A549 (cell line): ENCODE data around the gene A2ML1. TPM values are rescaled to one million over a fixed set of nuclear protein-coding genes. Genes with fewer than 3 reads are reported as not detected.

Source experiments
- ATAC-seq, 2 experiments: fragments of 200-7000 bp in 1 of 2; fragments of >200 bp in 1 of 2; cut with Nextera tagmentation in 1 of 2; cut with Tn5 transposase in 1 of 2; 3 replicates each; pipeline versions ENCODE4 v1.8.0 to v1.9.1; 2018 to 2020; ENCODE audit warnings: mild to moderate bottlenecking in 1 of 2, moderate library complexity in 1 of 2
- CTCF ChIA-PET: fragments of 300-600 bp; sonication (Branson Sonifier 250); formaldehyde crosslinking; extraction: SDS; loops from one replicate; lab custom pipeline; 2021; ENCODE audit warnings: antibody characterized with exemption, inconsistent platforms; lab: Yijun Ruan, JAX
- POLR2A ChIA-PET: fragments of 350-600 bp; formaldehyde crosslinking; extraction: SDS; loops from one replicate; lab custom pipeline; 2021; ENCODE audit warnings: antibody characterized with exemption, inconsistent platforms; lab: Yijun Ruan, JAX
- DNase-seq, 2 experiments: peaks; one replicate each; pipeline versions ENCODE4 v3.0.0 to v3.0.0-alpha.2; 2011 to 2016; ENCODE audit warnings: low read depth in 1 of 2, low spot score in 1 of 2
- FAIRE-seq: peaks from 2 replicates; lab custom pipeline; 2011; peaks lifted over from hg19 to GRCh38; lab: Jason Lieb, UNC
- H3K27ac ChIP-seq, 2 experiments: fragments of >200 bp; sonication (Bioruptor Twin); formaldehyde crosslinking; 3 replicates each; pipeline ENCODE4 v1.5.1; 2016 to 2017
- H3K4me1 ChIP-seq: fragments of >200 bp; sonication (Bioruptor Twin); formaldehyde crosslinking; 3 replicates; pipeline ENCODE4 v1.6.1; 2016
- H3K4me2 ChIP-seq: fragments of >200 bp; sonication (Bioruptor Twin); formaldehyde crosslinking; 3 replicates; pipeline ENCODE4 v1.6.1; 2016
- H3K4me3 ChIP-seq: fragments of >200 bp; sonication (Bioruptor Twin); formaldehyde crosslinking; 3 replicates; pipeline ENCODE4 v1.5.1; 2016
- H3K9me3 ChIP-seq: fragments of >200 bp; sonication (Bioruptor Twin); formaldehyde crosslinking; 3 replicates; pipeline ENCODE4 v1.6.1; 2016
- ATOH8 ChIP-seq: fragments of 250-450 bp; sonication (Bioruptor Pico); IDR thresholded peaks from 2 replicates; pipeline ENCODE4 v1.5.0; 2020; ENCODE audit warnings: low read depth, mild to moderate bottlenecking, moderate library complexity
- BHLHE40 ChIP-seq: IDR thresholded peaks from 2 replicates; pipeline ENCODE4 v1.6.1; 2012; ENCODE audit warnings: low read depth, low read length, inconsistent platforms
- CBX2 ChIP-seq: fragments of 200-600 bp; sonication (generic); IDR thresholded peaks from 2 replicates; pipeline ENCODE4 v1.6.1; 2016; ENCODE audit warnings: low read depth, mild to moderate bottlenecking, borderline replicate concordance
- CBX8 ChIP-seq: fragments of 200-600 bp; sonication (generic); IDR thresholded peaks from 2 replicates; pipeline ENCODE4 v1.6.1; 2016
- CTCF ChIP-seq: fragments of >200 bp; sonication (Bioruptor Twin); formaldehyde crosslinking; IDR thresholded peaks from 3 replicates; pipeline ENCODE4 v1.5.1; 2016
- EHMT2 ChIP-seq: fragments of 200-600 bp; sonication (generic); IDR thresholded peaks from 2 replicates; pipeline ENCODE4 v1.6.1; 2016; ENCODE audit warnings: antibody characterized with exemption, low read depth, mild to moderate bottlenecking, moderate library complexity
- EP300 ChIP-seq, 2 experiments: fragments of >200 bp; sonication (Bioruptor Twin); formaldehyde crosslinking; IDR thresholded peaks; 2 replicates in 1 of 2; 3 replicates in 1 of 2; pipeline ENCODE4 v1.6.1; 2016 to 2017
- FOSL2 ChIP-seq, 2 experiments: fragments of 450-650 bp in 1 of 2; fragments of >200 bp in 1 of 2; sonication (Bioruptor Twin) in 1 of 2; formaldehyde crosslinking; IDR thresholded peaks; 2 replicates each; pipeline versions ENCODE4 v1.5.0 to v1.6.1; 2016 to 2020; ENCODE audit warnings: mild to moderate bottlenecking in 1 of 2, moderate library complexity in 1 of 2
- HDAC2 ChIP-seq: fragments of 200-600 bp; sonication (generic); IDR thresholded peaks from 2 replicates; pipeline ENCODE4 v1.6.1; 2016
- HES2 ChIP-seq: fragments of >200 bp; sonication (Bioruptor Twin); formaldehyde crosslinking; IDR thresholded peaks from 2 replicates; pipeline ENCODE4 v1.6.1; 2016
- HEYL ChIP-seq: fragments of 250-450 bp; sonication (Bioruptor Pico); IDR thresholded peaks from 2 replicates; pipeline ENCODE4 v1.8.0; 2021; ENCODE audit warnings: mild to moderate bottlenecking, moderate library complexity
- HOXA7 ChIP-seq: fragments of 250-450 bp; sonication (Bioruptor Pico); IDR thresholded peaks from 2 replicates; pipeline ENCODE4 v1.5.0; 2020; ENCODE audit warnings: mild to moderate bottlenecking, moderate library complexity
- HOXB5 ChIP-seq: fragments of 250-450 bp; sonication (Bioruptor Pico); IDR thresholded peaks from 2 replicates; pipeline ENCODE4 v1.5.0; 2020; ENCODE audit warnings: mild to moderate bottlenecking, moderate library complexity
- JUN ChIP-seq, 2 experiments: fragments of >200 bp; sonication (Bioruptor Twin); formaldehyde crosslinking; IDR thresholded peaks; 2 replicates in 1 of 2; 3 replicates in 1 of 2; pipeline ENCODE4 v1.6.1; 2016 to 2017
- KDM1A ChIP-seq: fragments of 200-600 bp; sonication (generic); IDR thresholded peaks from 2 replicates; pipeline ENCODE4 v1.6.1; 2016; ENCODE audit warnings: low read depth, mild to moderate bottlenecking
- KDM5A ChIP-seq: fragments of 200-600 bp; sonication (generic); IDR thresholded peaks from 2 replicates; pipeline ENCODE4 v1.6.1; 2016; ENCODE audit warnings: antibody characterized with exemption, mild to moderate bottlenecking
- MAFK ChIP-seq: fragments of 450-650 bp; IDR thresholded peaks from 2 replicates; pipeline ENCODE4 v1.6.1; 2014; ENCODE audit not compliant: partially characterized antibody
- MYC ChIP-seq: IDR thresholded peaks from 2 replicates; pipeline ENCODE4 v1.6.1; 2012; ENCODE audit warnings: mild to moderate bottlenecking, inconsistent platforms, low read length, improper control_type of control experiment, borderline replicate concordance
- NPAS2 ChIP-seq: fragments of 250-450 bp; sonication (Bioruptor Pico); IDR thresholded peaks from 2 replicates; pipeline ENCODE4 v1.8.0; 2022; ENCODE audit warnings: mild to moderate bottlenecking, moderate library complexity, borderline replicate concordance
- PHF8 ChIP-seq: fragments of 200-600 bp; sonication (generic); IDR thresholded peaks from 2 replicates; pipeline ENCODE4 v1.6.1; 2016; ENCODE audit warnings: low read depth, mild to moderate bottlenecking, antibody characterized with exemption, moderate library complexity, borderline replicate concordance
- POLR2AphosphoS2 ChIP-seq: conservative IDR thresholded peaks from 2 replicates; pipeline ENCODE4 v1.6.1; 2012; ENCODE audit warnings: low read length, improper control_type of control experiment, inconsistent platforms
- RAD21 ChIP-seq, 2 experiments: fragments of >200 bp in 1 of 2; sonication (Bioruptor Twin) in 1 of 2; formaldehyde crosslinking in 1 of 2; IDR thresholded peaks in 1 of 2; conservative IDR thresholded peaks in 1 of 2; 2 replicates in 1 of 2; 3 replicates in 1 of 2; pipeline ENCODE4 v1.6.1; 2012 to 2018; ENCODE audit warnings: inconsistent platforms in 1 of 2
- RARB ChIP-seq: fragments of 250-450 bp; sonication (Bioruptor Pico); IDR thresholded peaks from 2 replicates; pipeline ENCODE4 v1.8.0; 2021; ENCODE audit warnings: mild to moderate bottlenecking, moderate library complexity
- RCOR1 ChIP-seq: fragments of 150-350 bp; IDR thresholded peaks from 2 replicates; pipeline ENCODE4 v1.6.1; 2014; ENCODE audit warnings: antibody characterized with exemption, low read length, low read depth
- SMC3 ChIP-seq: fragments of >200 bp; sonication (Bioruptor Twin); formaldehyde crosslinking; IDR thresholded peaks from 3 replicates; pipeline ENCODE4 v1.6.1; 2018; ENCODE audit warnings: inconsistent platforms
- SREBF2 ChIP-seq: fragments of 450-650 bp; IDR thresholded peaks from 2 replicates; pipeline ENCODE4 v1.6.1; 2014; ENCODE audit warnings: mild to moderate bottlenecking, moderate library complexity
- TP53 ChIP-seq: fragments of 250-450 bp; sonication (Bioruptor Pico); IDR thresholded peaks from 2 replicates; pipeline ENCODE4 v1.5.0; 2021; ENCODE audit warnings: mild to moderate bottlenecking, moderate library complexity
- ZC3H11A ChIP-seq: fragments of 450-650 bp; IDR thresholded peaks from 2 replicates; pipeline ENCODE4 v1.6.1; 2014; ENCODE audit warnings: antibody characterized with exemption, mild to moderate bottlenecking
- ZFP36 ChIP-seq: fragments of 450-650 bp; IDR thresholded peaks from 2 replicates; pipeline ENCODE4 v1.6.1; 2014; ENCODE audit warnings: borderline replicate concordance; ENCODE audit not compliant: partially characterized antibody
- ZNF302 ChIP-seq: fragments of 250-450 bp; sonication (Bioruptor Pico); IDR thresholded peaks from 2 replicates; pipeline ENCODE4 v1.9.0; 2021; ENCODE audit warnings: inconsistent platforms, mild to moderate bottlenecking, moderate library complexity
- ZSCAN20 ChIP-seq: fragments of 250-450 bp; sonication (Bioruptor Pico); IDR thresholded peaks from 2 replicates; pipeline ENCODE4 v1.8.0; 2022; ENCODE audit warnings: mild to moderate bottlenecking, moderate library complexity
- WGBS: methylation state at CpG from one replicate; pipeline ENCODE4 v1.1.6; 2017; ENCODE audit errors: missing lambda C conversion rate; 5-methylcytosine and 5-hydroxymethylcytosine counted together
- polyA plus RNA-seq, 4 experiments: library from polyadenylated mRNA; depleted of rRNA in 3 of 4; stranded (reverse); fragments of >200 nt; fragmentation: RNase III in 1 of 4; extraction: RNeasy Plus Mini Kit Qiagen cat#74134 plus additional on column Dnase treatment in 1 of 4; gene quantifications; 2 replicates in 3 of 4; 3 replicates in 1 of 4; pipeline ENCODE4 v1.2.3, GENCODE V29; 2011 to 2017
- TF ChIP-seq, protein P1 (sequence below): IDR thresholded peaks from 2 replicates; pipeline ENCODE4 v1.6.1; 2012; ENCODE audit warnings: low read depth, borderline replicate concordance

The A2ML1 gene
- polyA plus RNA-seq, 2 of the 4 experiments (the other 2 are of a cell fraction), result not detected

DNA sequence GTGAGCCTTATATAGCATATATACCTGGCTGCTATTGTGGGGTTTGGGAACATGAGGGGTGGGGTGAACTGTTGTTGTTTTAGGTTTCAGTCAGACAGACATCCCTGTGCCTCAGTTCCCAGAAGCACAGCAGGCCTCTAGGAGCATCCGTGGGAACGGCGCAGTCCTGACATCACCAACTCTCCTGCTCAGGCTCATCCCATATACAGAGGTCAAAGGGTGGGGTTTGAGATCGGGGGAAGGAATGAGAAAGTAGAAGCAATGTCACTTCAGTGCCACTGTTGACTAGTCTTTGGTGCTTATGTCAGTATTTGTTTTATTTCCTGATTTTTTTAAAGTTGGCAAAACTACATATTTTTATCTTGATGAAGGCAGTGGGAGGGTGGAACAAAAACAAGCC is 43.1 kb upstream of the A2ML1 start:
- no peak overlapping the region for H3K4me3 ChIP-seq
- no peaks in the 10 kb centered on the region for H3K4me1 ChIP-seq
- H3K27ac ChIP-seq, result no peak overlapping the region
- ChIA-PET POLR2A (no interaction called here), CTCF (interaction anchor here (1.5 to 1.6 kb wide), 2 partner anchors 10 to 111 kb away, joined by 3 to 5 read pairs; no protein-coding TSS in a partner anchor)
- 89% methylated on average over 4 of the region's 4 CpGs for WGBS
- H3K9me3 ChIP-seq, result no peaks in the 10 kb centered on the region
- no peak for TF ChIP-seq ZNF302 (CRISPR knock-in tag)
- no peak for TF ChIP-seq ATOH8 (CRISPR knock-in tag)
- TF ChIP-seq MYC, result no peak
- TF ChIP-seq SREBF2, result no peak
- no peak for TF ChIP-seq RARB
- no peak for TF ChIP-seq PHF8
- no peak for TF ChIP-seq JUN (IDR thresholded peaks at IDR 0.05)
- no peak for TF ChIP-seq CBX2
- no peak for TF ChIP-seq RCOR1
- FAIRE-seq (no peak), ATAC-seq (no peak), DNase-seq (no peak)
- H3K4me2 ChIP-seq, result no peak overlapping the region

GRCh38 chr12:8779862-8780261 is 42.6 kb upstream of the A2ML1 start:
- WGBS, result 82% methylated on average over 2 of the region's 2 CpGs

DNA sequence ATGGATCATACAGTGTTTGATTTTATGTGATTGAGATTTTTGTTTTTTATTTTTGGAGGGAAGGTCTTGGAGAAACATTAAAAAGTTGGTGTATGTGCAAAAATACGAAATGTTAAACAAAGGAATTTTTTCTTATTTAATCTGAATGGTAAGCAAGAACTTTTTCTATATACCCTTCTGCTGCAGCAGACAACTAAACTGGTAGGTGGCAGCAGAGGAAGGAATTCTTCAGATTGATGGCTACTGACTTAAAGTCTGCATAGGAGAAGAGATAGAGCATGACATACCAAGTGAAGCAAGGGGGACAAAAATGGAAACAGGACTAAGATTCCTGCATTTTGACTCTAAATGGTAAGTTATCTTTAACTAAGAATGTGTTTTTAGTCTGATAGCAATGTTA is 42.0 kb upstream of the A2ML1 start:
- ChIA-PET CTCF (interaction anchor here (0.6 to 1.6 kb wide), 4 partner anchors 107 to 175 kb away, joined by 3 to 5 read pairs (median 4); no protein-coding TSS in a partner anchor), POLR2A (no interaction called here)
- DNase-seq (peak; percentile 21 to 58), FAIRE-seq (peak; percentile 76), ATAC-seq (peak; percentile 85 to 87)
- no peak overlapping the region for H3K4me2 ChIP-seq
- 34% methylated on average over 1 of the region's 1 CpG for WGBS
- no peak for TF ChIP-seq MAFK
- TF ChIP-seq CTCF, result peak; percentile 30; the same call in 1 of the 3 replicates
- no peak for TF ChIP-seq EHMT2
- TF ChIP-seq RAD21 (conservative IDR thresholded peaks at IDR 0.05 in 1 of 2, IDR thresholded peaks at IDR 0.05 in 1 of 2), result peak; percentile 39 to 50; a peak in 3 of 5 replicates
- no peak for TF ChIP-seq HEYL (CRISPR knock-in tag)
- no peak for TF ChIP-seq BHLHE40
- peak; percentile 39; the same call in 2 of the 3 replicates for TF ChIP-seq SMC3
- no peak for TF ChIP-seq KDM5A
- no peak overlapping the region for H3K4me3 ChIP-seq
- no peak overlapping the region for H3K27ac ChIP-seq
- no peaks in the 10 kb centered on the region for H3K9me3 ChIP-seq
- no peaks in the 10 kb centered on the region for H3K4me1 ChIP-seq

More at GRCh38 chr12:8779862-8780261, 42.6 kb upstream of the A2ML1 start:
- TF ChIP-seq TP53 (CRISPR knock-in tag) (no peak), ZFP36 (no peak), HOXB5 (CRISPR knock-in tag) (no peak), CBX8 (no peak), NPAS2 (CRISPR knock-in tag) (no peak), HDAC2 (no peak), ZC3H11A (no peak), JUN (IDR thresholded peaks at IDR 0.05) (no peak), FOSL2 (IDR thresholded peaks at IDR 0.05) (no peak), FOSL2 (CRISPR knock-in tag; IDR thresholded peaks at IDR 0.05) (no peak), EP300 (IDR thresholded peaks at IDR 0.05) (no peak), HES2 (no peak), MYC (no peak), POLR2AphosphoS2 (no peak), KDM1A (no peak), EHMT2 (no peak), HOXA7 (CRISPR knock-in tag) (no peak), ZSCAN20 (no peak)
- TF ChIP-seq, protein P1, sequence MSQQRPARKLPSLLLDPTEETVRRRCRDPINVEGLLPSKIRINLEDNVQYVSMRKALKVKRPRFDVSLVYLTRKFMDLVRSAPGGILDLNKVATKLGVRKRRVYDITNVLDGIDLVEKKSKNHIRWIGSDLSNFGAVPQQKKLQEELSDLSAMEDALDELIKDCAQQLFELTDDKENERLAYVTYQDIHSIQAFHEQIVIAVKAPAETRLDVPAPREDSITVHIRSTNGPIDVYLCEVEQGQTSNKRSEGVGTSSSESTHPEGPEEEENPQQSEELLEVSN, result no peak
- TF ChIP-seq, all 56 proteins: peak for 0
- ATAC-seq (peak; percentile 50 to 58; a peak in 4 of 6 replicates), DNase-seq (no peak), FAIRE-seq (no peak)
- Histone ChIP-seq H3K4me1 (no peaks in the 10 kb centered on the region), H3K4me3 (no peak overlapping the region), H3K4me2 (no peak overlapping the region), H3K27ac (no peak overlapping the region), H3K9me3 (no peaks in the 10 kb centered on the region)
- CTCF ChIA-PET, result interaction anchor here (0.6 to 1.6 kb wide), 4 partner anchors 107 to 176 kb away, joined by 3 to 5 read pairs (median 4); no protein-coding TSS in a partner anchor
- POLR2A ChIA-PET, result no interaction called here
